ENCODE results near the gene OGFR. TPM values are rescaled to one million over a fixed set of nuclear protein-coding genes. Genes with fewer than 3 reads are reported as not detected.

The OGFR gene
- total RNA-seq, 1 experiment from 2014 or later = 84.7 TPM

DNA sequence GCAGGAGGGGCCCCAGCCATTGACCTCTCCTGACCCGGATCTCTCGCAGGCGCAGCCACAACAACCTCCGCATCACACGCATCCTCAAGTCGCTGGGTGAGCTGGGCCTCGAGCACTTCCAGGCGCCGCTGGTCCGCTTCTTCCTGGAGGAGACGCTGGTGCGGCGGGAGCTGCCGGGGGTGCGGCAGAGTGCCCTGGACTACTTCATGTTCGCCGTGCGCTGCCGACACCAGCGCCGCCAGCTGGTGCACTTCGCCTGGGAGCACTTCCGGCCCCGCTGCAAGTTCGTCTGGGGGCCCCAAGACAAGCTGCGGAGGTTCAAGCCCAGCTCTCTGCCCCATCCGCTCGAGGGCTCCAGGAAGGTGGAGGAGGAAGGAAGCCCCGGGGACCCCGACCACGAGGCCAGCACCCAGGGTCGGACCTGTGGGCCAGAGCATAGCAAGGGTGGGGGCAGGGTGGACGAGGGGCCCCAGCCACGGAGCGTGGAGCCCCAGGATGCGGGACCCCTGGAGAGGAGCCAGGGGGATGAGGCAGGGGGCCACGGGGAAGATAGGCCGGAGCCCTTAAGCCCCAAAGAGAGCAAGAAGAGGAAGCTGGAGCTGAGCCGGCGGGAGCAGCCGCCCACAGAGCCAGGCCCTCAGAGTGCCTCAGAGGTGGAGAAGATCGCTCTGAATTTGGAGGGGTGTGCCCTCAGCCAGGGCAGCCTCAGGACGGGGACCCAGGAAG is 7.7 kb downstream of the OGFR start:
- DNase-seq = no peak
- CTCF ChIA-PET = interaction anchor here (0.6 to 1.0 kb wide), 2 partner anchors 16 to 18 kb away, joined by 3 read pairs; partner anchors contain the start of gene MRGBP
- TF ChIP-seq, protein P1, sequence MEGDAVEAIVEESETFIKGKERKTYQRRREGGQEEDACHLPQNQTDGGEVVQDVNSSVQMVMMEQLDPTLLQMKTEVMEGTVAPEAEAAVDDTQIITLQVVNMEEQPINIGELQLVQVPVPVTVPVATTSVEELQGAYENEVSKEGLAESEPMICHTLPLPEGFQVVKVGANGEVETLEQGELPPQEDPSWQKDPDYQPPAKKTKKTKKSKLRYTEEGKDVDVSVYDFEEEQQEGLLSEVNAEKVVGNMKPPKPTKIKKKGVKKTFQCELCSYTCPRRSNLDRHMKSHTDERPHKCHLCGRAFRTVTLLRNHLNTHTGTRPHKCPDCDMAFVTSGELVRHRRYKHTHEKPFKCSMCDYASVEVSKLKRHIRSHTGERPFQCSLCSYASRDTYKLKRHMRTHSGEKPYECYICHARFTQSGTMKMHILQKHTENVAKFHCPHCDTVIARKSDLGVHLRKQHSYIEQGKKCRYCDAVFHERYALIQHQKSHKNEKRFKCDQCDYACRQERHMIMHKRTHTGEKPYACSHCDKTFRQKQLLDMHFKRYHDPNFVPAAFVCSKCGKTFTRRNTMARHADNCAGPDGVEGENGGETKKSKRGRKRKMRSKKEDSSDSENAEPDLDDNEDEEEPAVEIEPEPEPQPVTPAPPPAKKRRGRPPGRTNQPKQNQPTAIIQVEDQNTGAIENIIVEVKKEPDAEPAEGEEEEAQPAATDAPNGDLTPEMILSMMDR (IDR thresholded peaks at IDR 0.05; ENCODE audit: insufficient read depth in 1 of 2, low read depth in 1 of 2, low read length in 1 of 2, severe bottlenecking in 1 of 2, unreplicated experiment in 1 of 2) = no peak

DNA sequence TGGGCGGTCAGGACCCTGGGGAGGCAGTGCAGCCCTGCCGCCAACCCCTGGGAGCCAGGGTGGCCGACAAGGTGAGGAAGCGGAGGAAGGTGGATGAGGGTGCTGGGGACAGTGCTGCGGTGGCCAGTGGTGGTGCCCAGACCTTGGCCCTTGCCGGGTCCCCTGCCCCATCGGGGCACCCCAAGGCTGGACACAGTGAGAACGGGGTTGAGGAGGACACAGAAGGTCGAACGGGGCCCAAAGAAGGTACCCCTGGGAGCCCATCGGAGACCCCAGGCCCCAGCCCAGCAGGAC is 8.2 kb downstream of the OGFR start:
- TF ChIP-seq, protein P1 (IDR thresholded peaks at IDR 0.05; ENCODE audit: insufficient read depth in 1 of 2, low read depth in 1 of 2, low read length in 1 of 2, severe bottlenecking in 1 of 2, unreplicated experiment in 1 of 2) = no peak
- Histone ChIP-seq H3K4me1 (peaks cover 23% of the 10 kb centered on the region), H3K9me3 (no peaks in the 10 kb centered on the region), H3K27me3 (replicated peaks; ENCODE audit: control insufficient read depth, insufficient read depth, low read length) (no peaks in the 10 kb centered on the region), H3K4me3 (ENCODE audit: low read depth, low read length) (no peak overlapping the region), H3K36me3 (ENCODE audit: control insufficient read depth, insufficient read depth, low read length) (peaks cover 21% of the 10 kb centered on the region)
- Mint-ChIP-seq H3K4me1 (ENCODE audit: low read depth, unreplicated experiment) (peaks cover 11% of the 10 kb centered on the region), H3K9me3 (ENCODE audit: unreplicated experiment) (no peaks in the 10 kb centered on the region), H3K4me3 (ENCODE audit: unreplicated experiment) (no peak overlapping the region), H3K27ac (ENCODE audit: unreplicated experiment) (peak overlapping the region; percentile 2), H3K27me3 (ENCODE audit: insufficient read depth, unreplicated experiment) (no peaks in the 10 kb centered on the region), H3K36me3 (ENCODE audit: insufficient read depth, unreplicated experiment) (peaks cover 51% of the 10 kb centered on the region)
- intact Hi-C loops (cut with micrococcal nuclease; ENCODE audit: unreplicated experiment) = no loop called here
- POLR2A ChIA-PET = no interaction called here
- DNase-seq = no peak
- CTCF ChIA-PET = interaction anchor here (1.0 kb wide), 1 partner anchor 17 kb away, joined by 3 read pairs; the partner anchor contains the start of gene MRGBP
- TSS peak; percentile 45 for BruUV-seq (replicated peaks)

More for the DNA sequence above, 7.7 kb downstream of the OGFR start:
- intact Hi-C loops (cut with micrococcal nuclease; ENCODE audit: unreplicated experiment) = no loop called here
- Mint-ChIP-seq H3K4me1 (ENCODE audit: low read depth, unreplicated experiment) (peaks cover 11% of the 10 kb centered on the region), H3K9me3 (ENCODE audit: unreplicated experiment) (no peaks in the 10 kb centered on the region), H3K27ac (ENCODE audit: unreplicated experiment) (peak overlapping the region; percentile 7), H3K36me3 (ENCODE audit: insufficient read depth, unreplicated experiment) (peaks cover 55% of the 10 kb centered on the region), H3K27me3 (ENCODE audit: insufficient read depth, unreplicated experiment) (no peaks in the 10 kb centered on the region), H3K4me3 (ENCODE audit: unreplicated experiment) (no peak overlapping the region)
- Histone ChIP-seq H3K27me3 (replicated peaks; ENCODE audit: control insufficient read depth, insufficient read depth, low read length) (no peaks in the 10 kb centered on the region), H3K36me3 (ENCODE audit: control insufficient read depth, insufficient read depth, low read length) (peaks cover 26% of the 10 kb centered on the region), H3K9me3 (no peaks in the 10 kb centered on the region), H3K4me1 (peaks cover 22% of the 10 kb centered on the region), H3K4me3 (ENCODE audit: low read depth, low read length) (no peak overlapping the region)
- BruUV-seq (replicated peaks) = no TSS peak
- POLR2A ChIA-PET = no interaction called here

GRCh38 chr20:62813588-62813987 is 9.0 kb downstream of the OGFR start:
- no peak overlapping the region for H3K27ac Mint-ChIP-seq (ENCODE audit: unreplicated experiment)
- no peak for DNase-seq
- TF ChIP-seq, protein P1 (IDR thresholded peaks at IDR 0.05; ENCODE audit: insufficient read depth in 1 of 2, low read depth in 1 of 2, low read length in 1 of 2, severe bottlenecking in 1 of 2, unreplicated experiment in 1 of 2) = no peak
- peaks cover 18% of the 10 kb centered on the region for H3K36me3 ChIP-seq (ENCODE audit: control insufficient read depth, insufficient read depth, low read length)
- H3K9me3 ChIP-seq = no peaks in the 10 kb centered on the region
- peaks cover 11% of the 10 kb centered on the region for H3K4me1 Mint-ChIP-seq (ENCODE audit: low read depth, unreplicated experiment)
- no peak overlapping the region for H3K4me3 Mint-ChIP-seq (ENCODE audit: unreplicated experiment)
- H3K36me3 Mint-ChIP-seq (ENCODE audit: insufficient read depth, unreplicated experiment) = peaks cover 44% of the 10 kb centered on the region
- no peaks in the 10 kb centered on the region for H3K27me3 Mint-ChIP-seq (ENCODE audit: insufficient read depth, unreplicated experiment)
- POLR2A ChIA-PET = no interaction called here
- H3K4me1 ChIP-seq = peaks cover 23% of the 10 kb centered on the region
- H3K27me3 ChIP-seq (replicated peaks; ENCODE audit: control insufficient read depth, insufficient read depth, low read length) = no peaks in the 10 kb centered on the region
- intact Hi-C loops (cut with micrococcal nuclease; ENCODE audit: unreplicated experiment) = no loop called here
- CTCF ChIA-PET = no interaction called here
- no peaks in the 10 kb centered on the region for H3K9me3 Mint-ChIP-seq (ENCODE audit: unreplicated experiment)
- H3K4me3 ChIP-seq (ENCODE audit: low read depth, low read length) = no peak overlapping the region
- BruUV-seq (replicated peaks) = no TSS peak

Data from Caco-2 (cell line).